Jurkat, Clone E6-1 (cell line): ENCODE data around the gene PPP1R18.
"Not testable (repeated sequence)": the region's sequence is repeated elsewhere in the genome, so short reads cannot be mapped to it uniquely, and the experiment has no call there.

Experiments
- DNase-seq: peaks from one replicate; pipeline ENCODE4 v3.0.0-alpha.2; 2011; ENCODE audit warnings: low read depth, low spot score
- H3K4me3 ChIP-seq: 2 replicates; pipeline ENCODE4 v1.5.1; 2011; ENCODE audit warnings: mild to moderate bottlenecking, low read length, control low read depth, moderate library complexity

PPP1R18 gene

GRCh38 chr6:30678964-30679726 is 7.3 kb downstream of the PPP1R18 start:
- peak; percentile 78 for DNase-seq
- H3K4me3 ChIP-seq: peak overlapping the region; percentile 15

- H3K4me3 ChIP-seq: no peak overlapping the region
- DNase-seq: no peak
Observed at GRCh38 chr6:30676660-30677285, 9.7 kb downstream of the PPP1R18 start.

GRCh38 chr6:30672445-30673253 is 13.8 kb downstream of the PPP1R18 start, which contains the start of gene DHX16:
Gene DHX16, minus strand, starts transcription at chr6:30673006. Its CDS starts 165 bp downstream, at chr6:30672841.
- peak; percentile 96 for DNase-seq
- peak within 1 kb of the TSS; percentile 96 for H3K4me3 ChIP-seq

GRCh38 chr6:30670760-30671527 is 15.5 kb downstream of the PPP1R18 start:
- no peak overlapping the region for H3K4me3 ChIP-seq
- no peak for DNase-seq

GRCh38 chr6:30666300-30666699 is 20.1 kb downstream of the PPP1R18 start:
- DNase-seq: not testable (repeated sequence)

GRCh38 chr6:30664994-30665767 is 21.3 kb downstream of the PPP1R18 start:
- no peak for DNase-seq
- H3K4me3 ChIP-seq: no peak overlapping the region

More at GRCh38 chr6:30666300-30666699, 20.1 kb downstream of the PPP1R18 start:
- H3K4me3 ChIP-seq: not testable (repeated sequence)

- not testable (repeated sequence) for DNase-seq
Observed at GRCh38 chr6:30657922-30658321, 28.5 kb downstream of the PPP1R18 start.

GRCh38 chr6:30657454-30657853 is 29.0 kb downstream of the PPP1R18 start:
- no peak for DNase-seq
- H3K4me3 ChIP-seq: no peak overlapping the region

More at GRCh38 chr6:30657922-30658321, 28.5 kb downstream of the PPP1R18 start:
- not testable (repeated sequence) for H3K4me3 ChIP-seq

- H3K4me3 ChIP-seq: no peak overlapping the region
- DNase-seq: no peak
Observed at GRCh38 chr6:30656513-30656912, 29.9 kb downstream of the PPP1R18 start.

- no peak overlapping the region for H3K4me3 ChIP-seq
- no peak for DNase-seq
Observed at GRCh38 chr6:30655743-30656094, 30.7 kb downstream of the PPP1R18 start.

GRCh38 chr6:30654798-30655742 is 31.4 kb downstream of the PPP1R18 start:
- no peak overlapping the region for H3K4me3 ChIP-seq

GRCh38 chr6:30651143-30651542 is 35.3 kb downstream of the PPP1R18 start:
- DNase-seq: no peak
- H3K4me3 ChIP-seq: no peak overlapping the region

More at GRCh38 chr6:30654798-30655742, 31.4 kb downstream of the PPP1R18 start:
- DNase-seq: no peak

GRCh38 chr6:30647242-30648116 is 39.0 kb downstream of the PPP1R18 start:
- no peak for DNase-seq
- peak overlapping the region; percentile 87 for H3K4me3 ChIP-seq

GRCh38 chr6:30646450-30647241 is 39.8 kb downstream of the PPP1R18 start, which contains the start of gene C6orf136:
Gene C6orf136, plus strand, starts transcription at chr6:30647133. Its CDS starts 99 bp downstream, at chr6:30647232.
- H3K4me3 ChIP-seq: peak within 1 kb of the TSS; percentile 87

GRCh38 chr6:30645989-30646388 is 40.5 kb downstream of the PPP1R18 start:
- no peak overlapping the region for H3K4me3 ChIP-seq

More at GRCh38 chr6:30646450-30647241, 39.8 kb downstream of the PPP1R18 start, which contains the start of gene C6orf136:
- DNase-seq: peak; percentile 92

More at GRCh38 chr6:30645989-30646388, 40.5 kb downstream of the PPP1R18 start:
- DNase-seq: no peak
